ENCODE results near the gene ANKRD52.
"Not testable (repeated sequence)": the region's sequence is repeated elsewhere in the genome, so short reads cannot be mapped to it uniquely, and the experiment has no call there.

Gene ANKRD52

DNA sequence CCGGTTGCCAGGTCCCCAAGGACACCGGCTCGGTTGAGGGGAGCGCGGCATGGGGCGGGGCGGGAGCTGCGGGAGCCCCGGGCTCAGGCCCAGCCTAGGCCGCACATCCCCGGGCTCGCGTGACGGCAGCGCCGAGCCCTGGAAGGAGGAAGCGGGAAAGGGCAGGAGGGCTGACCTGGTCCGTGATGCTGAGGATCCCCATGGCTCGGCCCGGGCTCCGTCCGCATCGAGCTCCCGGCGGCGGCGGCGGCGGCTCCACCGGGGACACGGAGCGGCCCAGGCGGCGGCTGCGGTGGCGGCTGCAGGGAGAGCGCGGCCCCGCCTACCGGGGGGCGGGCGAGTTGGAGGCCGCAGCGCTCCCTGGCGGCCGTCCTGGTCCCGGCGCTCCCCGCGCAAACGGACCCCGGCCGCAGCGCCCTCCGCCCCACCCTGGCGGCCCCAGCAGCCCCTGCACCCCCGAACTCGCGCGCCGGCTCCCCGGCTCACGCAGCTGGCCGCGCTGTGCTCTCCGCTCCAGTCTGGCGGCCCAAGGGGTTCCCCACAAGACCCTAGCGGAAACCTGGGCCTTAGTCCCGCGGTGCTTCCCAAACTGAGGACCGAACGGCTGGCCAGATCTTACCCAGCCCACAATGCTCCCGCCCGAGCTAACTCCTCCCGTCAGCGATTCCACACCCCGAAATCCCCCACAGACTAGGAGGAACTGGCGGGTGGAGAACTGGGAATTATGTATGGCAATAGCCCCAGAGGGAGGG, at the start of gene ANKRD52:
TSS of gene ANKRD52 (minus strand) at position 317 of the 752 bp plus-strand sequence. CDS start at position 202, 115 bp downstream.
- DNase-seq = peak; percentile 93

DNA sequence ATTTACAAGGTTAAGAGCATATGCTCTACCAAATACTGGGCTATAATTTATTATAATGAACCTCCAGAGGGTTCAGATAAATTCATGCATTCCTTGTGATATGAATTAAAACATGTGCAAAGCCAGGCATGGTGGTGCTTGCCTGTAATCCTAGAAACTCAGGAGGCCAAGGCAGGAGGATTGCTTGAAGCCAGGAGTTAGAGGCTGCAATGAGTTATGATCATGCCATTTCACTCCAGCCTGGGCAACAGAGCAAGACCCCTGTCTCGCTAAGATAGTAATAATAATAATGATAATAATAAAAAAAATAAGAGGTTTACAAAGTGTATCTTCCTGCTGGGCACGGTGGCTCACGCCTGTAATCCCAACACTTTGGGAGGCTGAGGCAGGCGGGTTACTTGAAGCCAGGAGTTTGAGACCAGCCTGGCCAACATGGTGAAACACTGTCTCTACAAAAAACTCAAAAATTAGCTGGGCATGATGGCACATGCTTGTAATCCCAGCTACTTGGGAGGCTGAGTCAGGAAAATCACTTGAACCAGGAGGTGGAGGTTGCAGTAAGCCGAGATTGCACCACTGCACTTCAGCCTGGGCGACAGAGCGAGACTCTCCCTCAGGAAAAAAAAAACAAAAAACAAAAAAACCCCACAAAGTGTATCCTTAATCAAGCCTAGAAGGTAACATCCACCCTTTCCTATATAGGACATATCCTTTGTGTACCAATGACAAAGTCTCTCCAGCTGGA, 49.2 kb upstream of the ANKRD52 start:
- DNase-seq = no peak

DNA sequence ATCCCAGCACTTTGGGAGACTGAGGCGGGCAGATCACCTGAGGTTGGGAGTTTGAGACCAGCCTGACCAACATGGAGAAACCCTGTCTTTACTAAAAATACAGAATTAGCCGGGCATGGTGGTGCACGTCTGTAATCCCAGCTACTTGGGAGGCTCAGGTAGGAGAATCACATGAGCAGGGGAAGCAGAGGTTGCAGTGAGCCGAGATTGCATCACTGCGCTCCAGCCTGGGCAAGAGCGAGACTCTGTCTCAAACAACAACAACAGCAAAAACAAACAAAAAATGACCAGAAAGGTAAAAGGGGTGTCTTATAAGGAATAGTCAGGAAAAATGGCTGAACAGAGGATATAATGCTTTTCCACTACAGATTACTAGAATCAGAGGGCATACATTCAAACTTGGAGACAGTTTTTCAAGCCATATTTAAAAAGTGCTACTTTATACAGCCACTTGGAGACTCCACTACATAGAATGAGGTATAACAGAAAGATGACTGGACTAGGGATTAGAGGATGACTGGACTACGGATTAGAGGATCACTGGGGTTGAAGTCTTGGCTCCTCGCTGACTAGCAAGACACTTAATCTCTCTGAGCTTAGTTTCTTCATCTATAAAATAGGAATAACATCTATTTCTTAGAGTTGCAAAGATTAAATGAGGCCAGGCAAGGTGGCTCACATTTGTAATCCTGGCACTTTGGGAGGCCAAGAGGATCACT, 46.8 kb upstream of the ANKRD52 start:
- no peak for DNase-seq

DNA sequence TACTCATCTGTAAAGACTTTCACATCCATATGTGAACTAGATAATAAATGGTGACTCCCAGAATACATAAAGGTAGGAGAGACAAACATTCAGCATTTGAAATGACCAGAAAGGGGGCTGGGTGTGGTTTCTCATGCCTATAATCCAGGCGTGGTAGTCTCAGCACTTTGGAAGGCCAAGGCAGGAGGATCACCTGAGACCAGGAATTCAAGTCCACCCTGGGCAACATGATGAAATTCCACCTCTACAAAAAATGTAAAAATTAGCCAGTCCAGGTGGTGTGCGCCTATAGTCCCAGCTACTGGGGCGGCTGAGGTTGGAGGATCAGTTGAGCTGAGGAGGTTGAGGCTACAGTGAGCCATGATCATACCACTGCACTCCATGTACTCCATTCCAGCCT, 46.1 kb upstream of the ANKRD52 start:
- DNase-seq = no peak

DNA sequence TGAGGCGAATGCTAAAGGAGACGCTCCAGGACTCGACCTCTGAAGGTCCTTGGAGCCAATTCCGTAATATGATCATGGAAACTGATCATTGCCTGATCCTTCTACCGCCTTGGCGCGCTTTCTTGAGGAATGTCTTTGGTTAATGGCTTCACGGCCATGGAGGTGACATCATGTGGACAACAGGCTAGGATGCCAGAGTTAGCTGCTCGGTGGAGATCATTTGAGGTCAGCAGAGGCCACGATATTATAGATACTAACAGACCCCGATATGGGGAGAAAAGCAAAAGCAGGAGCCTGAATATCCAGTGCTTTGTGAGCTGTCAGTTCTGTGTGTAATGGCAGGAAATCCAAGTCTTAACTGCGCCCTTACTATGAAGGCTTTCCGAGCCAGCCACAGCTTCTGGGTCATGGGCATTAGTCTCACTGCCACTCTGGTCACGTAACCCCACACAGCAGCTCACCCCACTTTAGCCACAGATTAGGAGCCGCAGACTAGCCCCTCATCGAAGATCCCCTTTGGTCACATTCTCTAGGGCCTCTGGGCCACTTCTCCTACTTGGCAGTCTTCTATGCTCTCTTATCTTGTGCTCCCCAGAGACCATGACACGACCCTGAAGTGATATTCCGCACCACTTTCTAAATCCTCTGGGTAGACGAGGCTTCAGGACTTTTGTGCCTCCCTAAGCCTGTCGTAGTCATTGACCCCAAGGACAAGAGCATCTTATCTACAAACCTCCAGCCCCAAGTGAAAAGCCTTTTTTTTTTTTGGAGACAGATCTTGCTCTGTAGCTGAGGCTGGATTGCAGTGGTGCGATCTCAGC, 42.7 kb upstream of the ANKRD52 start:
- DNase-seq = no peak

DNA sequence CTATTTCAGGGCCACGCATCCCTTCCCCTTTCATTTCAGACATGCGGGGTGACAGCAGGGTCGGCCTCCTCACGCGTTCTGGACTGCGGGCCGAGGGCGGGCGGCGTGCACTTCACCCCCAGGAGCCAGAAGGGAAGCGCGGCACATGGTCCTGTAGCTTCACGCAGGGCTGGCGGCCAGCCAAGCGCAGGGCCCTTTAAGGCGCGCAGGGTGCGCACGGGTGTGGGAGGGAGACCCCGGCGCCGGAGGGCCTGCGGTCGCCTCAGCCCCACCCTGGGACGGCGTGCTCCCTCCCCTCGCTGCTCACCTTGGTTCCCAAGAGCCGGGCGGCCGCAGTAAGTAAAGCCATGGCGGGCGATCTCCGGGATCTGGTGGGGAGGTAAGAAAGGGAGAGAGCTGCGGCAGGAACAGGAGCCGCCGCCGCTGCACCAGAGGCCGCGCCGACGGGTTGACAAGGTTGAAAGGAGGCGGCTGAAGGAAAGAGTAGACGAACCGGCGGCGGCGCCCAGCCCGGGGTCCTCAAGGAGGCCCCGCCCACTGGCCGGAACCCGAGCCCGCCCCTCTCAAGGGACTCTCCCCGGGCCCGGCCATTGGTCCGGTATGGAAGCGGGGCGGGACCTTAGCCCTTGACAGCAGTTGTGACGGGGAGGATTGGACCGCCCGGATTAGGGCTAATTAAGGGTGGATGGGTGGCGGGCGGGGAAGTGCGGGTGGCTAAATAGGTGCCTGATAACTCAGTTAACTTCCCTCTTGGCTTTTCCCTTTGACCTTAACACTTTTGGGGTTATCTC, 41.9 kb upstream of the ANKRD52 start, which contains the start of gene CS:
TSS of gene CS (minus strand) at position 478 of the 791 bp plus-strand sequence. CDS start at position 349, 129 bp downstream.
- DNase-seq = peak; percentile 100

DNA sequence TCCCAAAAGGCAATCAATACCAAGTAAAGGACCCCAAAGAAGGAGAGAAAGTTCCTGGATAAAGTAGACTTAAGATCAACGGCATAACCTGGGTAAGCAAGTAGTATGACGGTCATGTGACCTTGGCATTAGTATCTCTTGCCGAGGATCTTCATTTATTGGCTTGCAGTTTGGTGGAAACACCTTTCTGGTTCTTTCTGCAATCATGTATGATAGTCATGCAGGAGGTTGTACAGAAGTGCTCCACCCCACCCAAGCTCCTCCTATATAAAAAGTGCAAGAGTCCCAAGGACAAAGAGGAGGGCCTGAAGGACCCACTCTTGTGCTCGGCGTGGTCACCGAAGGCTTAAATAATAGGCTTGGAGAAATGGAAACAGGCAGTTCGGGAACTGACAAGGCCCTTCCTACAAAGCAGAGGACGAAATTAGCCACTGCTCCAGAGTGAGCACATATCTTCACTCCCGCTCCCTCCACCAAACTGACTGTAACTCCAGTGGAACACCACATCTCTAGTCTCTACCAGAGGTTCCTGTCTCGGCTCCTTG, 41.2 kb upstream of the ANKRD52 start:
- DNase-seq = peak; percentile 70

DNA sequence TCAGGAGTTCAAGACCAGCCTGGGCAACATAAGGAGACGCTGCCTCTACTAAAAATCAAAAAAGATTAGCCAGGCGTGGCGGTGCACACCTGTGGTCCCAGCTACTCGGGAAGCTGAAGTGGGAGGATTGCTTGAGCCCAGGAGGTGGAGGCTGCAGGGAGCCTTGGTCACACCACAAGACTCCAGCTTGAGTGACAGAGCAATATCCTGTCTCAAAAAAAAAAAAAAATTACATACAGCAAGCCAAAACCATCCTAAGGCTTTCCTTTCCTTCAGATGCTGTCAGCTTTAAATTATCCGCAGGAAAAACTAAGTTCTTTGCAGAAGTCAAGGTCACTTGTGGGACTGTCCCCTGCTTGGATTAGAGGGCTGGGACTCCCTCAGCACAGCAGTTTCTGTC, 40.6 kb upstream of the ANKRD52 start:
- DNase-seq = no peak

DNA sequence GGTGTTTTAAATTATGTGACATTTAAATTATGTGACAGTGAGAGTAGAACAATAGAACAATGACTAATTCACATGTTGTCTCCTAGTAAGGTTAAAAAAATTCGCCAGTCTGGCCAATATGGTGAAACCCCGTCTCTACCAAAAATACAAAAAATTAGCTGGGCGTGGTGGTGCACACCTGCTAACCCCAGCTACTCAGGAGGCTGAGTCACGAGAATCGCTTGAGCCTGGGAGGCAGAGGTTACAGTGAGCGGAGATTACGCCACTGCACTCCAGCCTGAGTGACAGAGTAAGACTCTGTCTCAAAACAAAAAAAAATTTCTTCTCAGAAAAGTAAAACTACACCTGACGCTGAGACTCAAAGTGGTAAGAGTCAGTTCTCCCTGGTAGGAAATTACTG, 39.2 kb upstream of the ANKRD52 start:
- no peak for DNase-seq

DNA sequence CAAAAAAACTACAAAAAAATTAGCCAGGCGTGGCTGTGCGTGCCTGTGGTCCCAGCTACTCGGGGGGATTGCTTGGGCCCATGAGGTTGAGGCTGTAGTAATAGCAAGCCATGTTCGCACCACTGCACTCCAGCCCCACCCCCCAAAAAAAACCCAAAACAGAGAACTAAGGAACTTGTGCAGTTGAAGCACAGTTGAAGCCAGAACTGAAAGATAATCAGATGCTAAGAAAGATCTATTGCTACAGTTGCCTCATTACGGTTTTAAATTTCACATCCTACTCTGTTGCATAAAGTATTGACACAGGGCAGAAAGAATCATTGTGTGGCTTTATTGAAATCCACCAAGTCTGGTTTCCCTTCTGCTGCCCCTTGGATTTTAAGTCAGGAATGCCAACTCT, 38.1 kb upstream of the ANKRD52 start:
- no peak for DNase-seq

DNA sequence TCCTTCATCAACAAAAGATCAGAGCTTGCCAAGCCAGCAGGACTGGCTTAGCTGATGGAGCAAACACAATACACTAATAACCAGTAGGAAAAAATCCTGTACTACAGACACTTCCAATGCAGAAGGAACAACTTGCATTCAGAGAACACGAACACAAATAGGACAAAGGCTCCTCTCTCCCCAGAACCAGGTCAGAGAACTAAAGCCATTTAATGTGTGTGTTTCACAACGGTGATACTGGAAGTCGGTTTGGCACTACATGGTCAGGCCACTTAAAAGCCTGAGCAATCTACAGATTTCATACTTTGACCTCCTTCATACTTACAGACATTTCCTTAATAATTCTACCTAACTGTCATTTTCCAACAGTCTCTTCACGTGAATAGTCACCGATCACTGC, 35.6 kb upstream of the ANKRD52 start:
- no peak for DNase-seq

DNA sequence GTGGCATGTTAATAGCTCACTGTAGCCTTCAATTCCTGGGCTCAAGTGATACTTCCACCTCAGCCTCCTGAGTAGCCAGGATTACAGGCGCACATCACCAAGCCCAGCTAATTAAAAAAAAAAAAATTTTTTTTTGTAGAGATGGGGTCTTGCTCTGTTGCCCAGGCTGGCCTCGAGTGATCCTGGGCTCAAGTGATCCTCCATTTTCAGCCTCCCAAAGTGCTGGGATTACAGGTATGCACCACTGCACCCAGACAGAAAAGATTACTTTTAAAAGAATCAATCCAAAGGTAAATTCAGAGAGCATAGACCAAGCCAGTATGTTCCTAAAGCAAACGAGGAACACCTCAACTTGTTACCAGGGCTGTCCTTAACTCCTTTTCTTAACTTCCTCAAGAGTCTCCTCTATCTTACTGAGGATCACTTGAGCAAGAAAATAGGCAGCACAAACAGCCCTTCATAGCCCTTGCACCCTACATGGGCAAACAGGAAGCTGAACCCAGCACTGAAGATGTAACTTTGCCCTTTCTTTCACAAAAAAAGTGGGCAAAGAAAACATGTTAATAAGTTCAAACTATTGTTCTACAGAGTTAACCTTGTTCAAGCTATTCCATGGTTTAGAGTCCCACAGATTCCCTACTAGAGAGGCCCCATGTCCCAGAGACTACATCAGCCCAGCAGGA, 30.7 kb upstream of the ANKRD52 start:
- DNase-seq = no peak

DNA sequence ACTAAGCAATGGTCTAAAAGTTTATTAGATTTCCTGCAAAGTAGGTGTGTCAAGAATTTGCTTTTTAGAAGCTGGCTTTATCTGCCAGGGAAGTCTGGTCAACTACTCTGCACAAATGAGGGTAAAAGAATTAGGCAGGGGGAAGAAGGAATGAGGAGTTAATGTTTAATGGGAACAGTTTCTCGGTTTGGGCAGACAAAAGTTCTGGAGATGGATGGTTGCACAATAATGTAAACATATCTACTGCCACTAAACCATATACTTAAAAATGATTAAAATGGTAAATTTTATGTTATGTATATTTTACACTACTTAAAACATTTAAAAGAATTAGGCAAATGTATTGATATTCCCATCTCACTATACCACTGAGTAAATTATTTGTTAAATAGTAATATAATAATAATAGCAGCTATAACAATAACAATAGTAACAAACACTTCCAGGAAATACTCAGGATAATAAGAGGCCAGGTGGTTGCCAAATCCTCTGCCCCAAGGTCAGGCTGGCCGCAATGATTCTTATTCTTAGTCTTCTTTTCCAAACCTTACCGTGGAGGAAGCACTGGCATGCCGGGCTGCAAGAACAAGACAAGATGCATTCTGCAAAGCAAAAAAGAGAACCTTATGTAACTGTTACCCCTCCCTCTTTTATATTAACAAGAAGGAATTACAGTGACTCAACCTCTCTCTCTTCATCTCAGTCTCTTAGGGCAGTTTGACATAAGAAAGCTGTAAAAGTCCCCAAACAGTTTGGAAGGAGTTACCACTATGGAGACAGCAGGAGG, 28.1 kb upstream of the ANKRD52 start:
- no peak for DNase-seq

DNA sequence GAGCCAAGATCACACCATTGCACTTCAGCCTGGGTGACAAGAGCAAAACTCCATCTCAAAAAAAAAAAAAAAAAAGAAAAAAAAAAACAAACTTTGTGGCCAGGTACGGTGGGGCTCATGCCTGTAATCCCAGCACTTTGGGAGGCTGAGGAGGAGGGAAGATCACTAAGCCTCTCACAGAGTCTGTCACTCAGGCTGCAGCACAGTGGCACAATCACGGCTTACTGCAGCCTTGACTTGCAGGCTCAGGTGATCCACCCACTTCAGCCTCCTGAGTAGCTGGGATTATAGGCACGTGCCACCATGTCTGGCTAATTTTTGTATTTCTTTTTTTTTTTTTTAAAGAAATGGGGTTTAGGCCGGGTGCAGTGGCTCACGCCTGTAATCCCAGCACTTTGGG, 26.1 kb upstream of the ANKRD52 start:
- not testable (repeated sequence) for DNase-seq

DNA sequence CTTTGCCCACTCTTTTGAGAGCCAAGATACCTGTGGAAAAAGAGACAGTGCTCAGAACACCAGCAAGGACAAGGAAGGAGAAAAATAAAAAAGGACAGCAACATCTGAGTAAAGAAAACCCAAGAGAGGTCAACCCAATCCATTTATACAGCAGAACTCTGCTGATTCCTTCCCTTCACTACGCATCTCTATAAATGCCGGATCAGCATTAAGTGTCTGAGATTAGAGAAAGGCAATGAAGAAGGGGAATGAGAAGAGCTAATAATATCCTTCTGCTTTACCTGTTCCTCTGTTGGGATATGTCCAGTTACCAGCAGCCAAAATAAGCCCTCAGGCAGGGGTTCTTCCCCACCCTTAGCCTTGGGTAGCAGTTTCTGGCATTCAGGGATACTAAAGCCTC, 24.4 kb upstream of the ANKRD52 start:
- no peak for DNase-seq

DNA sequence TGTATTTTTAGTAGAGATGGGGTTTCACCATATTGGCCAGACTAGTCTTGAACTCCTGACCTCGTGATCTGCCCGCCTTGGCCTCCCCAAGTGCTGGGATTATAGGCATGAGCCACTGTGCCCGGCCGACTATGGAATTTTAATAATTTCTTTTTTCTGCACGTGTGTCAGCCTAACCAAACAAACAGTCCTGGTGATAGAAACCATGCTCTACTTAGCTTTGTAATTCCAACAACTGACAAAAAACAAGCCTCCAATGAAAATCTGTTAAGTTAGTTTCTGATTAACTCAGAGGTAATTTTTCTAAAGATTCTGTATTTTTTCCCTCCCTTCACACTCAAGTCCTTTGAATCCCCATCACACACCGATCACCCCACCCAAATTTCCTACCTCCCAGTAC, 23.8 kb upstream of the ANKRD52 start:
- DNase-seq = no peak

DNA sequence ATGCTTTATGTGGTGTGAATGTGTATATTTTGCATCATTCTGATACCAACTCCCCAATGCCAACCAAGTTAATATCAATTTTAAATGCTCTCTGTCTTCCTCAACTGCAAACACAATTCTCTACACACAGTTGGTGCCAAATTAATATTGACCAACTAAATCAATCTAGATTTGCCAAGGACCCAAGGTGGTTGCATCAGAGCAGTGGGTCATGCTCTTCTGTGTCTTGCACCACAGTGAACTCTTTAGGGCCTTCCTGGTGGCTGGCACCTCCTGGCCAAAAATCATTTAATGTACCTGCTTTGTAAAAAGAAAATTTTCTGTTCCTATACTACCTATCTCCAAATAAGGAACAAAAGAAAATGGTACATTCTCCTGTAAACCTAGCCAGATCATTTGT, 22.7 kb upstream of the ANKRD52 start:
- no peak for DNase-seq

DNA sequence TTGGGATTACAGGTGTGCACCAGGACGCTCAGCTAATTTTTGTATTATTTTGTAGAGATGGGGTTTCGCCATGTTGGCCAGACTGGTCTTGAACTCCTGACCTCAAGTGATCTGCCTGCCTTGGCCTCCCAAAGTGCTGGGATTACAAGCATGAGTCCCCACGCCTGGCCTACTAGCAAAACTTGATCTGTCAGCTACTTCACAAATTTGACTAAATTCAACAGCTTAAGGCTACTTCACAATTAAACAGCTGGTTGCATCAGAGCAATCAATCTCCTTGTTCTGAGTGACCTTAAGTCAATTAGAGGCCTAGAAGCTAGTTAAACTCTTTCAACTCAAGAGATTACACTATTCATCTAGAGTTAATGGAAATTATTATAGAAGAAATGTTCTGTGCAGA, 20.7 kb upstream of the ANKRD52 start:
- DNase-seq = no peak

DNA sequence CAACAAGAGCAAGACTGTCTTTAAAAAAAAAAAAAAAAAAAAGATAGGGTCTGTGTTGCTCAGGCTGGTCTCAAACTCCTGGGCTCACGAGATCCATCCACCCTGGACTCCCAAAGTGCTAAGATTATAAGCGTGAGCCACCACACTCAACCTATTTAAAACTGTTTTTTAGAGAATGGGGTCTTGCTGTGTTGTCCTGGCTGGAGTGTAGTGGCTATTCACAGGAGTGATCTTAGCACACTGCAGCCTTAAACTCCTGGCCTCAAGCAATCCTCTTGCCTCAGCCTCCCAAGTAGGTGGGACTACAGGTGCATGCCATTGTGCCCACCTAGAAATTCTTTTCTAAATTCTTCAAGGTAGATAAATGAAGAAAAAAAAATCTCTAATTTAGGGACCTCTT, 16.1 kb upstream of the ANKRD52 start:
- no peak for DNase-seq

DNA sequence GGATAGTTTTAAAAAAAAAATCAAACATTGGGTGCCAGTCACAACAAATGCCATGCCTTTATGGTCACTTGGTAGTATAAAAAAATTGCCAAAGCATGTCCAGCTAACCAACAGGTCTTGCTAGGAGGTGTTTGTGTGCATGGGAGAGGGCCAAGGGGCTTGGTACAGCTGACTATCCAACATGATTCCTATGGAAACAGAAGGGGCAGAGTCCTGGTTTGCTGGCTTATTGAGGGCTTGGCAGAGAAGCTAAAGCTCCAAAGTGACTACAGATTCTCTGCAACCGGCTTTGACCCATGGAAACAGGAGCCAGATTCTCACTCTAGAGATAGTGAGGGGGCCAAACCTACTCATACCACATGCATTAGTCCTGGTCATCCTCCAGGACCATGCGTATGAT, 14.3 kb upstream of the ANKRD52 start:
- not testable (repeated sequence) for DNase-seq

Data from activated effector memory CD4-positive, alpha-beta T cell treated with anti-CD3 and anti-CD28 coated beads, Interleukin-2, amount 50 U/mL, for 16 hours (primary cell).